H1 (cell line): ENCODE measurements around the gene TMED8. TPM values are rescaled to one million over a fixed set of nuclear protein-coding genes. Genes with fewer than 3 reads are reported as not detected.

ENCODE experiments used
- CTCF ChIA-PET: fragments of 300-600 bp; sonication (Branson Sonifier 250); formaldehyde crosslinking; loops from one replicate; lab custom pipeline; 2021; ENCODE audit not compliant: partially characterized antibody; lab: Charles Lee
- POLR2A ChIA-PET: fragments of 300-600 bp; sonication (Branson Sonifier 250); formaldehyde crosslinking; loops from one replicate; lab custom pipeline; 2021; ENCODE audit warnings: inconsistent platforms; ENCODE audit not compliant: partially characterized antibody; lab: Charles Lee
- DNase-seq, 2 experiments: peaks; one replicate each; pipeline versions ENCODE4 v3.0.0 to v3.0.0-alpha.2; 2010 to 2022; ENCODE audit warnings: low spot score in 2 of 2, low read depth in 1 of 2, mixed read lengths in 1 of 2
- FAIRE-seq: peaks from 2 replicates; lab custom pipeline; 2011; peaks lifted over from hg19 to GRCh38; lab: Jason Lieb, UNC
- H2AFZ ChIP-seq: 2 replicates; pipeline ENCODE4 v1.8.1; 2012; ENCODE audit warnings: low read length, inconsistent platforms
- H2AK5ac ChIP-seq: 2 replicates; pipeline ENCODE4 v1.6.1; 2013; ENCODE audit warnings: low read depth, low read length
- H2BK120ac ChIP-seq: replicated peaks from 2 replicates; pipeline ENCODE3; 2013; ENCODE audit warnings: low read depth, low read length, inconsistent platforms
- H2BK12ac ChIP-seq: 2 replicates; pipeline ENCODE4 v1.6.1; 2013; ENCODE audit warnings: low read depth, low read length
- H2BK15ac ChIP-seq: 2 replicates; pipeline ENCODE4 v1.6.1; 2013; ENCODE audit warnings: low read length
- H2BK20ac ChIP-seq: 2 replicates; pipeline ENCODE4 v1.6.1; 2013; ENCODE audit warnings: low read length
- H2BK5ac ChIP-seq: 2 replicates; pipeline ENCODE4 v1.6.1; 2013; ENCODE audit warnings: low read depth, low read length
- H3K14ac ChIP-seq: 2 replicates; pipeline ENCODE4 v1.6.1; 2013; ENCODE audit warnings: inconsistent platforms; ENCODE audit not compliant: insufficient read length
- H3K18ac ChIP-seq: 2 replicates; pipeline ENCODE4 v1.6.1; 2013; ENCODE audit warnings: low read length; ENCODE audit errors: extremely low read depth
- H3K23ac ChIP-seq: 2 replicates; pipeline ENCODE4 v1.6.1; 2013; ENCODE audit warnings: inconsistent platforms; ENCODE audit not compliant: insufficient read length
- H3K23me2 ChIP-seq: 2 replicates; pipeline ENCODE4 v1.6.1; 2013; ENCODE audit warnings: low read depth, low read length
- H3K27ac ChIP-seq: 2 replicates; pipeline ENCODE4 v1.6.1; 2011; ENCODE audit warnings: low read depth, low read length, inconsistent platforms
- H3K27me3 ChIP-seq, 4 experiments: replicated peaks in 1 of 4; 1 replicate in 1 of 4; 2 replicates in 3 of 4; pipeline versions ENCODE4 v1.6.1 to v1.8.1; 2011 to 2013; ENCODE audit warnings: low read length in 3 of 4, mild to moderate bottlenecking in 3 of 4, inconsistent platforms in 2 of 4, mixed read lengths in 2 of 4, moderate library complexity in 1 of 4; ENCODE audit not compliant: control insufficient read depth in 3 of 4, insufficient read depth in 3 of 4; ENCODE audit errors: extremely low read depth in 1 of 4
- H3K36me3 ChIP-seq, 4 experiments: 2 replicates each; pipeline versions ENCODE4 v1.6.1 to v1.8.1; 2011 to 2013; ENCODE audit warnings: mild to moderate bottlenecking in 4 of 4, low read length in 3 of 4, moderate library complexity in 2 of 4, control low read depth in 1 of 4, inconsistent platforms in 1 of 4; ENCODE audit not compliant: insufficient read depth in 4 of 4, control insufficient read depth in 2 of 4
- H3K4ac ChIP-seq: replicated peaks from 2 replicates; pipeline ENCODE3; 2013; ENCODE audit warnings: low read length, low read depth, mixed read lengths, inconsistent platforms; ENCODE audit not compliant: insufficient read length
- H3K4me1 ChIP-seq, 4 experiments: replicated peaks in 1 of 4; 1 replicate in 1 of 4; 2 replicates in 3 of 4; pipeline versions ENCODE4 v1.6.1 to v1.8.1; 2011 to 2013; ENCODE audit warnings: low read length in 3 of 4, inconsistent platforms in 2 of 4, mixed read lengths in 1 of 4; ENCODE audit not compliant: insufficient read depth in 4 of 4, control insufficient read depth in 3 of 4
- H3K4me2 ChIP-seq, 2 experiments: 2 replicates each; pipeline versions ENCODE4 v1.6.1 to v1.8.1; 2011 to 2013; ENCODE audit warnings: low read depth in 2 of 2, low read length in 2 of 2, control low read depth in 1 of 2, inconsistent platforms in 1 of 2, mild to moderate bottlenecking in 1 of 2; ENCODE audit not compliant: insufficient read depth in 1 of 2
- H3K4me3 ChIP-seq, 4 experiments: fragments of 200-600, 300-600 bp in 1 of 4; sonication (generic), shearing (Covaris generic), sonication (Bioruptor Twin) in 1 of 4; 2 replicates each; pipeline versions ENCODE4 v1.5.1 to v1.8.1; 2011 to 2016; ENCODE audit warnings: low read length in 4 of 4, low read depth in 3 of 4, control low read depth in 2 of 4, inconsistent platforms in 2 of 4, mild to moderate bottlenecking in 2 of 4, mixed read lengths in 1 of 4, moderate library complexity in 1 of 4; ENCODE audit not compliant: insufficient read depth in 2 of 4; ENCODE audit errors: extremely low read depth in 1 of 4
- H3K56ac ChIP-seq: replicated peaks from 2 replicates; pipeline ENCODE3; 2013; ENCODE audit warnings: low read depth, mild to moderate bottlenecking, mixed read lengths, low read length, inconsistent platforms; ENCODE audit not compliant: insufficient read length
- H3K79me1 ChIP-seq: 2 replicates; pipeline ENCODE4 v1.6.1; 2013; ENCODE audit warnings: low read depth, low read length, control low read depth
- H3K79me2 ChIP-seq, 2 experiments: 2 replicates each; pipeline versions ENCODE4 v1.6.1 to v1.8.1; 2012 to 2013; ENCODE audit warnings: low read length in 2 of 2, mild to moderate bottlenecking in 2 of 2, inconsistent platforms in 1 of 2; ENCODE audit not compliant: insufficient read depth in 2 of 2, control insufficient read depth in 1 of 2
- H3K9ac ChIP-seq, 4 experiments: replicated peaks in 1 of 4; 1 replicate in 1 of 4; 2 replicates in 3 of 4; pipeline versions ENCODE4 v1.6.1 to v1.8.1; 2011 to 2013; ENCODE audit warnings: low read depth in 3 of 4, low read length in 3 of 4, control low read depth in 2 of 4, mild to moderate bottlenecking in 2 of 4, moderate library complexity in 2 of 4, inconsistent platforms in 1 of 4; ENCODE audit errors: extremely low read depth in 1 of 4
- H3K9me3 ChIP-seq, 2 experiments: 2 replicates each; pipeline versions ENCODE4 v1.6.1 to v1.8.1; 2012 to 2013; ENCODE audit warnings: mild to moderate bottlenecking in 2 of 2, moderate library complexity in 2 of 2, control low read depth in 1 of 2, inconsistent platforms in 1 of 2, low read depth in 1 of 2, low read length in 1 of 2, mixed read lengths in 1 of 2; ENCODE audit not compliant: insufficient read depth in 2 of 2
- H4K20me1 ChIP-seq, 2 experiments: replicated peaks in 1 of 2; 2 replicates each; pipeline versions ENCODE3 to v1.8.1; 2011 to 2013; ENCODE audit warnings: inconsistent platforms in 2 of 2, low read length in 2 of 2, mild to moderate bottlenecking in 1 of 2; ENCODE audit not compliant: insufficient read depth in 2 of 2, control insufficient read depth in 1 of 2
- H4K5ac ChIP-seq: 2 replicates; pipeline ENCODE4 v1.6.1; 2013; ENCODE audit warnings: low read length, low read depth, mixed read lengths, inconsistent platforms; ENCODE audit not compliant: insufficient read length
- H4K8ac ChIP-seq: 2 replicates; pipeline ENCODE4 v1.8.0; 2013; ENCODE audit warnings: mild to moderate bottlenecking, moderate library complexity, low read length, inconsistent platforms; ENCODE audit not compliant: insufficient read depth; ENCODE audit errors: extremely low read depth
- H4K91ac ChIP-seq: replicated peaks from 2 replicates; pipeline ENCODE3; 2013; ENCODE audit warnings: low read length, mixed read lengths, inconsistent platforms; ENCODE audit not compliant: insufficient read length
- CBX5 ChIP-seq: fragments of 300-800, 300-1000 bp; sonication (generic); IDR thresholded peaks from 2 replicates; pipeline ENCODE4 v1.7.1; 2016; ENCODE audit warnings: antibody characterized with exemption, low read length, low read depth
- CHD1 ChIP-seq: IDR thresholded peaks from 2 replicates; pipeline ENCODE4 v1.6.1; 2012; ENCODE audit warnings: low read depth, low read length, improper control_type of control experiment
- EZH2 ChIP-seq: fragments of 200-600 bp; sonication (generic); IDR thresholded peaks from 2 replicates; pipeline ENCODE4 v1.7.1; 2012; ENCODE audit warnings: low read depth, mild to moderate bottlenecking, moderate library complexity, low read length, inconsistent platforms; ENCODE audit not compliant: severe bottlenecking
- GTF2F1 ChIP-seq: IDR thresholded peaks from 2 replicates; pipeline ENCODE4 v1.6.1; 2012; ENCODE audit warnings: low read depth, low read length, improper control_type of control experiment, borderline replicate concordance
- MAX ChIP-seq: IDR thresholded peaks from 2 replicates; pipeline ENCODE4 v1.6.1; 2012; ENCODE audit warnings: inconsistent platforms
- PHF8 ChIP-seq: fragments of 200-600 bp; sonication (generic); conservative IDR thresholded peaks from 2 replicates; pipeline ENCODE4 v1.7.1; 2012; ENCODE audit warnings: low read depth, mild to moderate bottlenecking, inconsistent platforms, low read length, moderate library complexity
- RBBP5 ChIP-seq: IDR thresholded peaks from 2 replicates; pipeline ENCODE4 v1.7.1; 2012; ENCODE audit warnings: low read depth, mild to moderate bottlenecking, inconsistent platforms, low read length, moderate library complexity, borderline replicate concordance
- RFX5 ChIP-seq: IDR thresholded peaks from 2 replicates; pipeline ENCODE4 v1.6.1; 2011; ENCODE audit warnings: low read depth, low read length, improper control_type of control experiment, borderline replicate concordance
- SIRT6 ChIP-seq: IDR thresholded peaks from one replicate; pipeline ENCODE4 v1.7.1; 2012; ENCODE audit warnings: low read length, inconsistent platforms
- SRF ChIP-seq: IDR thresholded peaks from 2 replicates; pipeline ENCODE4 v1.6.1; 2011; ENCODE audit warnings: mild to moderate bottlenecking, low read depth, low read length, moderate library complexity
- TAF7 ChIP-seq: optimal IDR thresholded peaks from 2 replicates; pipeline ENCODE3; 2011; ENCODE audit warnings: low read depth, mild to moderate bottlenecking, inconsistent platforms, low read length, moderate library complexity, borderline replicate concordance
- USF2 ChIP-seq: IDR thresholded peaks from 2 replicates; pipeline ENCODE4 v1.6.1; 2011; ENCODE audit warnings: low read length, improper control_type of control experiment
- WGBS, 2 experiments: shearing (Covaris generic) in 1 of 2; methylation state at CpG; one replicate each; pipeline versions ENCODE4 v1.1.6 to v1.1.7; 2013 to 2015; ENCODE audit warnings: low lambda C conversion rate in 2 of 2, mixed read lengths in 2 of 2, inconsistent platforms in 1 of 2, low coverage in 1 of 2, missing lambda C conversion rate in 1 of 2; ENCODE audit not compliant: insufficient replicate concordance in 2 of 2, insufficient coverage in 1 of 2, insufficient read length in 1 of 2; ENCODE audit errors: extremely low coverage in 1 of 2, missing lambda C conversion rate in 1 of 2; 5-methylcytosine and 5-hydroxymethylcytosine counted together
- polyA plus RNA-seq, 7 experiments: library from polyadenylated mRNA; depleted of rRNA in 3 of 7; stranded (reverse) in 5 of 7; unstranded in 2 of 7; fragments of >200 nt in 5 of 7; fragments of 200-250 nt in 2 of 7; gene quantifications; 1 replicate in 5 of 7; 2 replicates in 1 of 7; 4 replicates in 1 of 7; pipeline versions ENCODE4 v1.2.1 to v1.2.3, GENCODE V29; 2011 to 2013; ENCODE audit warnings: missing spikeins in 2 of 7, mixed read lengths in 2 of 7
- total RNA-seq: library from RNA; stranded (reverse); fragmentation: NEBNext Ultra II Directional; extraction: Animal tissue kit (Norgen Biotek cat#: 25700); gene quantifications from 2 replicates; pipeline ENCODE4 v1.2.1, GENCODE V29; 2021

The TMED8 gene
- total and polyA plus RNA-seq, 2 of the 8 experiments (the other 6 are each of a cell fraction or from before 2014, with no cell fraction given), result 5.5 to 13.4 TPM

GRCh38 chr14:77426396-77426795 is 49.5 kb upstream of the TMED8 start:
- Histone ChIP-seq H4K91ac (no peak overlapping the region), H2BK20ac (no peak overlapping the region), H3K36me3 (peaks cover 10 to 32% (median 25%) of the 10 kb centered on the region in 4 experiments), H3K23ac (no peak overlapping the region), H3K4me3 (no peak overlapping the region), H2BK12ac (no peak overlapping the region), H3K27me3 (no peaks in the 10 kb centered on the region), H3K4me2 (no peak overlapping the region), H3K27ac (no peak overlapping the region), H3K9ac (no peak overlapping the region), H2BK15ac (no peak overlapping the region), H3K23me2 (no peaks in the 10 kb centered on the region), H3K4ac (no peak overlapping the region), H3K14ac (no peak overlapping the region), H2AFZ (no peak overlapping the region), H4K8ac (no peak overlapping the region), H2BK120ac (no peak overlapping the region), H2AK5ac (no peak overlapping the region), H2BK5ac (no peak overlapping the region), H3K79me2 (no peaks in the 10 kb centered on the region), H4K20me1 (no peaks in the 10 kb centered on the region), H3K9me3 (no peaks in the 10 kb centered on the region), H3K18ac (no peak overlapping the region), H3K56ac (no peak overlapping the region), H4K5ac (no peak overlapping the region), H3K4me1 (peaks cover 2 to 8% (median 4%) of the 10 kb centered on the region in 4 experiments; a peak in 4 of 7 replicates), H3K79me1 (no peaks in the 10 kb centered on the region)
- FAIRE-seq, result no peak
- WGBS, 2 experiments, result 95% methylated on average over 3 of the region's 3 CpGs; no CpG with 5 or more reads in 1 of the 2 experiments
- ChIA-PET POLR2A (no interaction called here), CTCF (interaction anchor here (0.9 to 2.2 kb wide), 5 partner anchors 28 to 181 kb away, joined by 3 to 9 read pairs (median 5); no protein-coding TSS in a partner anchor)
- no peak for DNase-seq
- TF ChIP-seq MAX (no peak), SIRT6 (no peak), USF2 (no peak), RFX5 (no peak), SRF (no peak), GTF2F1 (no peak), CHD1 (no peak), EZH2 (no peak), CBX5 (no peak), RBBP5 (no peak), PHF8 (no peak), TAF7 (no peak)
